Glomerular endothelial cell (primary cell): Measurements from ENCODE around the gene DNAJC11. TPM values are rescaled to one million over a fixed set of nuclear protein-coding genes. Genes with fewer than 3 reads are reported as not detected.
"Not testable (repeated sequence)": the region's sequence is repeated elsewhere in the genome, so short reads cannot be mapped to it uniquely, and the experiment has no call there.

Experiments used
- DNase-seq: peaks from one replicate; pipeline ENCODE4 v3.0.0-alpha.2; 2011; ENCODE audit warnings: low read depth, low spot score; ENCODE audit errors: extremely low read depth
- total RNA-seq: library from RNA; depleted of rRNA; stranded (reverse); fragments of >200 nt; gene quantifications from 2 replicates; pipeline ENCODE4 v1.2.3, GENCODE V29; 2015

The DNAJC11 gene
- total RNA-seq, 1 donor from 2014 or later, result 49.6 TPM

DNA sequence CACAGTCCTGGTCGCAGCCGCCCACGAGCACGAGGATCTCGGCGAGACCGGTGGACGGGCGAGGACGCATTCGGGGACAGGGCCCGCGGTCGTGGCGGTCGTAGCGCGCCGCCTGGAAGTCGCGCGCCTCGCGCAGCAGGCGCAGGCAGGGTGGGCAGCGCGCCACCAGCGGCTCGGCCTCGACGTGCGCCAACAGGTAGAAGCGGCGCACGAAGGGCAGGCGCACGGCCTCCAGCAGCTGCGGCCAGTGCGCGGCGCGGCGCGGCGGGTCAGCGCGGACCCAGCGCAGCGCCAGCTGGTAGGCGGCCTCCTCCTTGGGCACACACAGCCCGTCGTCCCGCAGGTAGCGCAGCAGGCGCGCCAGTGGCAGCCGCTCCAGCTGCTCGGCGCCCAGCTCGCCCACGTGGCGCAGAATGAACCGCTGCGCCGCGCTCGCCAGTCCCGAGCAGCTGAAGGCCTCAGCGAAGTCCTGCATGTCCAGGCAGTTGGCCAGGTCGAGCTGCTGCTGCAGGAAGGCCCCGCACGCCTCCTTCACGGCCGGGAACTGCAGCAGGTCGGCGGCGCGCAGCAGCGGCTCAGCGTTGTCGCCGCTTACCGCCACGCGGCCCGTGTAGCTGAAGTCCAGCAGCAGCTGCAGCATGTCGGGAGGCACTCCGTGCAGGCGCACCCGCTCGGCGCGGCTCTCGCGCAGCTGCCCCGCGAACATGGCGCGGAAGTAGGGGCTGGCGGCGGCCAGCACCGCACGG, 99.5 kb downstream of the DNAJC11 start:
- no peak for DNase-seq

DNA sequence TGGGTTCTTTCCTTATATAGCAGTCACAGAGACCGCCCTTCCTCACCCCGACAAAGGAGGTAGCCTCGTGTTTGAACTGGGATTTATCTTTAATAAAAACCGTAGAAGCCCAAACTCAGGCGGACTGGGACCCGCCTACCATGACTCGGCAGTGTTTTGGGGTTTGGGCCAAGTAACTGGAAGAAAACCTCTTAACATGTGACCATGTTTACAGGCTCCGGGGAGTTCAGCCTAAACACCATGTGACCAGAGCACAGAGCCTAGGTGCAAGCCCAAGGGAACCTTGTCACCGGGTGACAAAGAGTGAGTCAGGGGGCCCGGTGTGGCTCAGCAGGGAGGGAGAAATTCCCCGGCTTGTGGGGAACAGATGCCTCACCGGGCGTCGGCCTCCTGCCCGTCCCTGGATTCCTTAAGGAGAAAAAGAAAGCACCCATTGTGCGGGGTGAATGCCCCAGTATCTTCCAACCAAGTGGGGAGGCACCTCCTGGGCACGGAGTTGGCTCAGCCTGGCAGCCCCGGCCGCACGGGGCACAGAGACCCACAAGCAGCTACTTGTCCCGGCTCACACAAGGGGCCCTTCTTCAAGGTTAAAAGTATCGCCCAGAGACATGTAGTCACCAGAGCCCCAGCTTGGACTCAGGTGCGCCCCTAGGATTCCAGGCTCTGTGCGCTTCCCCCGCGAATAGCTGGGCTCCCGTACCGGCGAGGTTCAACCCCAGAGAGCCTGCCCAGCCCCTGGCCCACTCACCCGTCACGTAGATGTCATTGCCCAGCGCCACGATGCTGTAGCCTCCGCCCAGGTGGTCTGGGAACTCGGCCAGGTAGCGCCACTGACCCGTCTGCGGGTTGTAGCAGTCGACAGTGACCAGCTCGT, 100.3 kb downstream of the DNAJC11 start:
- no peak for DNase-seq

DNA sequence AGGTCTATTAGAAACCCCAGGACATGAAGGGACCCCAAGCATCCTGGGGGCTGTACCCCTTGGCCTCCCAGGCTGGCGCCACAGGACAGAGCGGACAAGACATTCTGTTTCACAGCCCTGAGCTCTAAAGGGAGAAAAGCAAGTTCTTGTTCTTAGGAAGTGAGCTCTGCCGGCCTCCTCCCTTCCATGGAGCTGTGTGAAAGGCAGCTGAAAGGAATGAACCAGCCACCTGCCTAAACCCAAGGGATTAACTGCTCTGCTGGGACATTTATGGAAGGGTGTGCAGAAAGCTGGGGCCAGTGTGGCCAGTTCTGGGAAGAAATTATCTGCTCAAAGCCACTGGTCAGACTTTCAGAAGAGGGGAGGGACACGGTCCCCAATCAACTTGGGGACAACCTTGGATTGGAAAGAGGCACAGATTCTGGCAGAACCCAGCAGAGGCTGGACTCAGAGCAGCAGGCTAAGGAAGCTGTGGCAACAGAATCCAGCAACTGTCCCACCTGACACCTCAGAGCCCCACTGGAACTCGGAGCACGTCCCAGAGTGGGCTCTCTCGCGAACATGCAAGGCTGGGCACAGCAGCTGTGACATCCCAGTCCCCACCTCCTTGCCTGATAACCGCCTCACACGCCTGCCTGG, 101.1 kb downstream of the DNAJC11 start:
- no peak for DNase-seq

DNA sequence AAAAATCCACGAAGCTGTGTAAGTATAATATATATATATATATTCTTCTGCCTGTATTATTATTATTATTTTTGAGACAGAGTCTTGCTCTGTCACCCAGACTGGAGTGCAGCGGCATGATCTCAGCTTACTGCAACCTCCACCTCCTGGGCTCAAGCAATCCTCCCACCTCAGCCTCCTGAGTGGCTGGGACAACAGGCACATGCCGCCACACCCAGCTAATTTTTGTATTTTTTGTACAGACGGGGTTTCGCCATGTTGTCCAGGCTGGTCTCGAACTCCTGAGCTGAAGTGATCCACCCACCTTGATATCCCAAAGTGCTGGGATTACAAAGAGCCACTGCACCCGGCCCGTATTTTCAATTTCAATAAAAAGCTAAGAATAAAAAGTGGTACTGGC, 101.6 kb downstream of the DNAJC11 start:
- not testable (repeated sequence) for DNase-seq

DNA sequence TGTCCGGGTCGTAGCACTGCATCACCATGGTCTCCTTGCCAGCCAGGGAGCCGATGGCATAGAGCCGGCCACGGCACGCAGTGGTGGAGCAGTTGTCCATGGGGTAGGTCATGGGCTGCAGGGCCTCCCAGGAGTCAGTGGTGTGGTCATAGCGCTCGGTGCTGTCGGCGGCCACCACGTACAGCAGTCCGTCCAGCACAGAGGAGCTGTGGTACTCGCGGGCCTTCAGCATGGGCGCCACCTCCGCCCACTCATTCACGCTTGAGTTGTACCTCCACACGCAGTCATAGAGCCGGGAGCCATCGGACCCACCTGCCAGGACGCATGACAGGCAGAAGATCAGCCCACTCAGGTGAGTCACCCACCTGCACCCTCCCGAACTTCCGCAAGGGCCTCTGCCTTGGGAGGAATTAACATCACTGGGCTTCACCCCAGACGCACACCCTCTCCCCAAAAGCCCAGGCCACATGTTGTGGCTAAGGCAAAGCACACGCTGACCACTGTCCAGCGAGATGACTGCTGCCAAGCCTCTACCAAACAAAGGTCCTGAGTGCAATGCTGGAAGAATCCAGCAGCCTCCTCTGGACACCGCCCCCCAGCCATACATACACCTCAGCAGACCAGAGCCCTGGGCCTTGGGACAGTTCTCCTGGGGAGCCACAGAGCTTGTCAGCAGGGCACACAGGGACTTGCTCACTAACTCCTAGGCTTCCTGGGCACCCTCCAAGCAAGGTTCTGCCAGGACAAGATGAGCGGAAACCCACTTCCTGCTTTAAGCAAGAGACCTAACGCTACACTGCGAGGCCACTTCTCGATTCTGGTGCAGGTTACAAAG, 102.3 kb downstream of the DNAJC11 start:
- DNase-seq, result no peak

DNA sequence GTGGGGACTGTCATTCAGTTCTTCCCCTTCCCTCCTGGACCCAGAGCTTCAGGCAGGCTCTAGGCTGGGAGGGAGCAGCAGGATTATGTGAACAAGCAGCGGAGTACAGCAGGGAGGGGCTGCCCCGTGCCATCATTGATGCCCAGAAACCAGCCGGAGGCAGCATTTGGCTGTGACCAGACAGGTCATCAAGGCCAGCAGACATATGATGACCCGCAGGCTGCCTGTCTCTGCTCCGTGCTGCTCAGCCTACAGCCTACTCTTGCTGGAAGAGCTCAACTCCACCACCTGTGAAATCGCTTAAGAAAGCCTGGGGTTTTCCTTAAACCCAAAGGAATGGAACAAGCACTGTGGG, 103.9 kb downstream of the DNAJC11 start:
- DNase-seq, result no peak

DNA sequence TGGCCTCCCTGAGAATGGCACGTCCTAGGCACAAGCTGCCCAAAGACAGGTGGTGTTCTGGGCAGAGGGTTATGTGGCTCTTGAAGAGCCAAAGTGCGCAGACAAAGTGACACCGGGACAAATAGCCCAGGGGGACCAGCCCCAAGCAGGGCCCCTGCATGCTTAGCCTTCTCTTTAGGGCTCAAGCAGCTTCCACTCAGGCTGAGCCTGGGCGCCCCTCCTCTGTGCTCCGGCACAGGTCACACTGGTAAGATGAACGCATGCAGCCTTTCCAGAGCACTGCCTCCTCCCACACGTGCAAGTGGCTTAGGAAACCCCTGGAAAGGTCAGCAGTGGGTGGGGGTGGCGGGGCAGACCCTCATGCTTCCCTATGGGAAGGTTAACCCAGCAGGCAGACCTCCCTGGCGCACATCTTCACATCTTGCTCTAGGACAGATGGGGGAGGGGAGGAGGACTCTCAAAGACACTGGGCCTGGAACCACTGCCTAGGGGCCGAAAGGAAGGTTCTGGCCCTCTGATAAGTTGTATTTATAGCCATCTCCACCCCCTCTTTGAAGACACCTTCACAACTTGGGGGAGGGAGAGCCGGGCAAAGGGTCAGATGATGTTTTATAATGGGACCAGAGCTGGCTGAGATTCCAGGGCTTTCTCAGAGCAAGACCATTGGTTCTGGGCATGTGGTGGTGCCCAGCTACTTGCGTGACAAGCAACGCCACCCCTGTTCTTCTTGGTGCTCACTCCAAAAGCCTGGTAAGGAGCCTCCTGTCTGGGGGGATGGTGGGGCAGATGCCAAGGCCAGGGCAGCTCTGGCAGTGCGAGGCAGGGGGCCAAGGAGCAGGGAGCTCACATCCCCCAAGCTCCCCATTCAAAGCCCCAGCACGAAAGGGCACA, 104.5 kb downstream of the DNAJC11 start:
- no peak for DNase-seq

DNA sequence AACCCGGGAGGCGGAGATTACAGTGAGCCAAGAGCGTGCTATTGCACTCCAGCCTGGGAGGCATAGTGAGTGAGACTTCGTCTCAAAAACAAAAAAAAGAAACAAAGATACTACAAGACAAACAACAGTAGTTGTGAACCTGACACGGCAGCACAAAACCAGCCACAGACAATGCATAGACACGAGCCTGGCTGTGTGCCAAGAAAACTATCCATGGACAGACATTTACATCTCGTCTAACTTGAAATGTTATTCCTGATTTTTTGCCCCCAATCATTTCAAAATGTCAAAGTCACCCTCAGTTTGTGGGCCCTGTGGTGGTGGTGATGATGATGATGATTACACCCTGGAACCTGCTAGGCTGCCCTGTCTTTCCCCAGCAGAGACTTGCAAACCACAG, 105.3 kb downstream of the DNAJC11 start:
- no peak for DNase-seq

DNA sequence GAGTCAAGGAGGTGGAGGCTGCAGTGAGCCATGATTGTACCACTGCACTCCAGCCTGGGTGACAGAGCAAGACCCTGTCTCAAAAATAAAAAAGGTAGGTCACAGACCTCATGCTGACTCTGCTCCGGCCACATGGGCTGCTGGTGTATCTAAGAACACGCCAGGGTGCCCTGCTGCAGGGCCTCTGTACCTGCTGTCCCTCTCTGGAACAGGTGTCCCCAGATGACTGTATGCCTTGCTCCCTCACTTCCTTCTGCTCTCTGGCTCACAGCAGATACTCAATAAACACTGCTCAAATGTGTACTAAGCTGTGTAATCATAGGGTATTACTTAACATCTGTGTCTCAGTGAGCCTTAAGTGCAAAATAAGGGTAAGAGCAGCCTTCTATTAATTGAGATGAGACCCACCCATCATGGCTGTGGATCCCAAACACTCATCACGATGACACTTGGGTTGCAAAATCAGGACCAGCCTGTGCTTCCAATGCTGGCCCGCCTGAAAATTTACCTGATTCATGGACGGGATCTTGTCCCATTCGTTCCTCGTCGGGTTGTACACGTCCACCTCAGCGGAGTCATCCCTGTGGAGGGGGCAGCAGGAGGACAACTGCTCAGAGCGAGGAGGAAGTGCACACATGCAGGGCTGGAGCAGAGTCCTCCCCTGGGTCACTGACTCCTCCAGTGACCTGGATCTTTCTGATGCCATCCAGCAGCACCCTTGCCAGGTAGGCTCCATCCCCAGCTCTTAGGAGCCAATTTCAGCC, 106.5 kb downstream of the DNAJC11 start:
- no peak for DNase-seq

DNA sequence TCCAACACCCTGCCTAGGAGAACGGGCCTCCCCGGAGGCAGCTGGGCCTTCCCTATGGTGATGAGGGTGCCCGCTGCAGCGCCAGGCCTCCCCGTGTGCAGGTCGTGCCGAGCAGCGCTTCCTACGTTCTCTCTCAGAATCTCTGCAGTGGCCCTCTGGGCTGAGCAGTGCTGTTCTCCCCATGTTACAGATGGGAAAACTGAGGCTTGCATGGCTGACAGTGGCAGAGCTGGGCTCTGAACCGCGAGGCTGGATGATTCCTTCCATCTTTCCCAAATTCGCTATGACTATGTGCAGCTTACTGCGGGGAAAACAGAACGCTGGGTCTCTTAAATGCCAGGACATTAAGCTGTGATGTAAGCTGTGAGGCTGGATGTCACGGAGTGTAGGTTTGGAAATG, 107.8 kb downstream of the DNAJC11 start:
- no peak for DNase-seq

DNA sequence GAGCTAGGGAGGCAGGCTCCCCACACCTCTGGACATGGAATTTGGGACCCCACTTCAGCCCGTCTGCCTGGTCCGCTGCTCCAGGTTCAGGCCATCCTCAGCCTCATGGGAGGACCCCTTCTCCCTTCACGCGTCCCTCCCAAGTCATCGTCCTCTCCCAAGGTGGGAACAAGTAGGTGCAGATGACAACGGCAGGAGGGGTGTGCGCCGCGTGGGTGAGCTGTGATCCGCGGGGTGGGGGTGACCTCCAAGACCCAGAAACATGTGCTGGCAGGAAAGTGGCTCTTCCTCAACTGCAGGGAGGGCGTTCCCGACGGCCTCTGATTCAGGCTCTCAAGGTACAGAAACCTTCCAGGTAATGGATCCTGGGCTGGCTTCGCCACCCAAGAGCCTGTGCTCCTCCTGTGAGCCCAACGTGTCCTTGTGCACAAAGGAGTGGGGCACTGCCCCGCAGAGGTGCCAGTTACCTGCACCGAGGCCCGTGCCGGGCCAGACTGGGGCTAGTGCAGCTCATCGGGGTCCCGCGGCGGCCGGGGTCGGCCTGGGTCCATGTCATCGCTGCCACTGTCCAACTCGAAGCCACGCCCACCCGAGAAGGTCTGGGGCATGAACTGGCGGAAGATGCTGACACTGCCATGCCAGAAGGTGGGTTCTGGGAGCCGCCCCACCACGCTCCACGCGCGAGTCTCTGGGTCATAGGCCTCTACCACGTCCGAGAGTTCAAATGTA, 108.6 kb downstream of the DNAJC11 start:
- no peak for DNase-seq

DNA sequence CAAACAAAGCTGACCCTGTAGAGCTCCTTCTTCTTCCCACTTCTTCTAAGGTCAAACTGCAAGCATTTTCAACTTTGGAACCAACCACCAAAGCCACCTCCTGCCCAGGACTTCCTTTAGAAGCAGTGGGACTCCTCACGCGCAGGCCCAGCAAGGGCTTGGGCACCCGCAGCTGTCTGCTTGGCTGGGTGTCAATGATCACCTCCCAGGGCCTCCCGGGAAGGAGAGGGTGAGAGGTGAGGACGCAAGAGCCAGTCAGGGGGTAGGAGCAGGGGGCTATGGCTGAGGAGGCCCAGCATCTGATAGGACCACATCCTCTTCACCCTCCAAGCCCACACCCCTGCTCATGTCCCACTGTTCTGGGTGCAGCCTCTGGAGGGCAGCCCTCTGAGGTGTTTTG, 109.2 kb downstream of the DNAJC11 start:
- no peak for DNase-seq

DNA sequence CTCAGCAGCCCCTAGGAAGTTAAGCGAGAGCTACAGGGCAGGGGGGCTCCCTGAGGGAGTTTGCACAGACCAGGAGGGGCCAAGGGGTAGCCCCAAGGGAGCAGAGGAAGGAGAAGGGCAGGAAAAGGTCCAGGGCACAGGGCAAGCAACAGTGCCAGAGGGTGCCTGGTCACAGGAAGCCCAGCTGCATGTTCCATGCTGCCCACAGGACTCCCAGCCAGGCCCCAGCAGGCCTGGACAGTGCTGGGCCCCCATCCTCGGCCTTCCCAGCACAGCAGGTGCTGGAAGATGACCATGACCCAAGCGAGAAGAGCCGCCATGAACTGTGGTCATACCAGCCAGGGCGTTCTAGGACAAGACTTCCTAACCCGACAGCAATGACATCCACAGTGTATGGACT, 110.0 kb downstream of the DNAJC11 start:
- DNase-seq, result no peak

DNA sequence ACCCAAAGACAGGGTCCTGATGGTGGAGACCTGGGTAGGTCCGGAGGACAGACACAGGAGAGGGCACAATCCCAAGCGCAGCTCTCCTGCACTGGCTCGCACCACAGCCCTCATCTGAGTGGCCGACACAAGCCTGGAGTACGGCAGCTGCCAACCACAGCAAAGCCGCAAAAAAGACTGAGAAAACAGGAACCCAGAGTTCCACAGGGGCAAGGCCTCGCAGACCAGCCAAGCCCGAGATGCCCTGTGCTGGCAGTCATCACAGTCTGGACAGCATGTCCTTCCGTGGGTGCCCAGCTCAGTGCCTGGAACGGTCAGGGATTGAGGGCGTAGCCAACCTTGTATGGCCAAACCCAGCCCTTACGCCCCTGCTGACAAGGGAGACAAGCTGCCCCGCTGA, 110.4 kb downstream of the DNAJC11 start:
- DNase-seq, result no peak

DNA sequence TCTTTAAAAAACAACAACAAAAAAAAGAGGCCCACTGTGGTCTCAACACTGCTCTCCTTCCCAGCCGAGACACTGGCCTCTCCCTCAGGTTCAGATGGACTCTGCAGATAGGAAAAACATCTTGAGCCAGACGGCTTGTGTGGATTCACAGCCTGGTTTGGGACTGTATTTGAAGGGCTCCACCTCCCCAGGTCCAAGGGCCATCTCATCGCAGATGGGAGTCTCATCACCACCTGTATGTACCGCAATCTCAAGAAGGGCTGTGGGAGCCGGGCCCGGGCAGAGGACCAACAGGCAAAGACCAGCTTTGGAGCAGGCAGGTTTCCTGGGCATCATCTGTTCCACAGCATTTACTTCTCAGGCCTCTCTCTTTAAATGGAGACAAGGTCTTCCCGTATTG, 111.6 kb downstream of the DNAJC11 start:
- no peak for DNase-seq

DNA sequence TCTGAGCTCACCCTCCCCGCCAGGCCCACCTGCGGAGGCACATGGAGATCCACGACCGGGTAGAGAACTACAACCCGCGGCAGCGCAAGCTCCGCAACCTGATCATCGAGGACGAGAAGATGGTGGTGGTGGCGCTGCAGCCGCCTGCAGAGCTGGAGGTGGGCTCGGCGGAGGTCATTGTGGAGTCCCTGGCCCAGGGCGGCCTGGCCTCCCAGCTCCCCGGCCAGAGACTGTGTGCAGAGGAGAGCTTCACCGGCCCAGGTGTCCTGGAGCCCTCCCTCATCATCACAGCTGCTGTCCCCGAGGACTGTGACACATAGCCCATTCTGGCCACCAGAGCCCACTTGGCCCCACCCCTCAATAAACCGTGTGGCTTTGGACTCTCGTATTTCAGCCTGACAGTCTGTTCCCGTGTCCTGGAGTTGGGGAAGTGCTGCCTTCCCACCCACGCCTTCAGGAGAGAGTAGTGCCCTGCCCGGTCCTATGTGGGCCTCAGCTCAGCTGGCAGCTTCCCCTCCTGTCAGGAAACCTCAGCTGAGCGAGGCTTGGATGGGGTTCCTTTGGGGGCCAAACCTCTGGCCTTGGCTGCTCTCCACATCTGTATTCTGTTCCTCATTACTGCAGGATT, 112.6 kb downstream of the DNAJC11 start:
- no peak for DNase-seq

DNA sequence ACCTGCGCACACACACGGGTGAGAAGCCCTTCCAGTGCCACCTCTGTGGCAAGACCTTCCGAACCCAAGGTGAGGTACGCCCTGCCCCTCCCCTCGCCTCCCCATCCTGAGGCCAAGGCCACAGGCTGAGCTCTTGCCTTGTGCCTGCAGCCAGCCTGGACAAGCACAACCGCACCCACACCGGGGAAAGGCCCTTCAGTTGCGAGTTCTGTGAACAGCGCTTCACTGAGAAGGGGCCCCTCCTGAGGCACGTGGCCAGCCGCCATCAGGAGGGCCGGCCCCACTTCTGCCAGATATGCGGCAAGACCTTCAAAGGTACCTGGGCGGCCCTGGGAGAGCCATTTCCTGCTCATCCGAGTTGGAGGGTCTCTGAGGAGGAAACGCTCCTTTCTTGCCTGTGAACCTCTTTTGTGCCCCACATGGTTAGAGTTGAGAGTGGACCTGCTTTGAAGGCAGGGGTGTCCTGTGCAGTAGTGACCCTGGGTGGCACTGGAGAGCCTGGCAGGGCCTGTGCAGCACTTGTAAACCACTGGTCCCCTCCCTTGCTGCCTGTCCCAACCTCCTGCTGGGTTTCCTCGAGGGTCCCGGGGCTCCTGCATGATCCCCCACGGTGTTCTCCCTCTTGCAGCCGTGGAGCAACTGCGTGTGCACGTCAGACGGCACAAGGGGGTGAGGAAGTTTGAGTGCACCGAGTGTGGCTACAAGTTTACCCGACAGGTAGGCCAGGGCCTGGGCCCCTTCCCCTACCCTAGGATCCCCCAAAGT, 113.3 kb downstream of the DNAJC11 start:
- DNase-seq, result no peak
